ENCODE measurements around the gene MAP3K5. TPM values are rescaled to one million over a fixed set of nuclear protein-coding genes. Genes with fewer than 3 reads are reported as not detected.

MAP3K5 gene
- total RNA-seq, 4 donors from 2014 or later = 19.4 to 36.1 (median 21.1) TPM

DNA sequence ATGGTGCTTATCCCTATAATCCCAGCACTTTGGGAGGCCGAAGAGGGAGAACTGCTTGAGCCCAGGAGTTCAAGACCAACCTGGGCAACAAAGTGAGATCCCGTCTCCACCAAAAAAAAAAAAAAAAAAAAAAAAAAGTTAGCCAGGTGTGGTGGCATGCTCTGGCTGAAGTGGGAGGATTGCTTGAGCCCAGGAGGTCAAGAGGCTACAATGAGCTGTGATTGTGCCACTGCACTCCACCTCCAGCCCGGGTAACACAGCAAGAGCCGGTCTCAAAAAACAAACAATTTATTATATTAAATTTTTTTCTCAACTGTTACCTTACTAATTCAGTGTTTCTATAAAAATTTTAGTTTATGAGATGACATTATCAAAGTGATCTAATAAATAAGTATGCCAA, 156.7 kb downstream of the MAP3K5 start:
- Histone ChIP-seq H3K4me3 (no peak overlapping the region), H3K27ac (no peak overlapping the region), H3K9me3 (no peaks in the 10 kb centered on the region), H3K4me1 (peaks cover 2% of the 10 kb centered on the region), H3K27me3 (no peaks in the 10 kb centered on the region), H3K36me3 (peaks cover 23% of the 10 kb centered on the region)
- no peak for DNase-seq (ENCODE audit: low spot score in 2 of 2)
- 93% methylated on average over 4 of the region's 4 CpGs for WGBS
- no peak for TF ChIP-seq POLR2A (IDR thresholded peaks at IDR 0.05)
- no peak for TF ChIP-seq POLR2AphosphoS5 (IDR thresholded peaks at IDR 0.05)
- TF ChIP-seq EP300 (IDR thresholded peaks at IDR 0.05) = no peak
- TF ChIP-seq, protein P1, sequence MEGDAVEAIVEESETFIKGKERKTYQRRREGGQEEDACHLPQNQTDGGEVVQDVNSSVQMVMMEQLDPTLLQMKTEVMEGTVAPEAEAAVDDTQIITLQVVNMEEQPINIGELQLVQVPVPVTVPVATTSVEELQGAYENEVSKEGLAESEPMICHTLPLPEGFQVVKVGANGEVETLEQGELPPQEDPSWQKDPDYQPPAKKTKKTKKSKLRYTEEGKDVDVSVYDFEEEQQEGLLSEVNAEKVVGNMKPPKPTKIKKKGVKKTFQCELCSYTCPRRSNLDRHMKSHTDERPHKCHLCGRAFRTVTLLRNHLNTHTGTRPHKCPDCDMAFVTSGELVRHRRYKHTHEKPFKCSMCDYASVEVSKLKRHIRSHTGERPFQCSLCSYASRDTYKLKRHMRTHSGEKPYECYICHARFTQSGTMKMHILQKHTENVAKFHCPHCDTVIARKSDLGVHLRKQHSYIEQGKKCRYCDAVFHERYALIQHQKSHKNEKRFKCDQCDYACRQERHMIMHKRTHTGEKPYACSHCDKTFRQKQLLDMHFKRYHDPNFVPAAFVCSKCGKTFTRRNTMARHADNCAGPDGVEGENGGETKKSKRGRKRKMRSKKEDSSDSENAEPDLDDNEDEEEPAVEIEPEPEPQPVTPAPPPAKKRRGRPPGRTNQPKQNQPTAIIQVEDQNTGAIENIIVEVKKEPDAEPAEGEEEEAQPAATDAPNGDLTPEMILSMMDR (IDR thresholded peaks at IDR 0.05) = no peak

DNA sequence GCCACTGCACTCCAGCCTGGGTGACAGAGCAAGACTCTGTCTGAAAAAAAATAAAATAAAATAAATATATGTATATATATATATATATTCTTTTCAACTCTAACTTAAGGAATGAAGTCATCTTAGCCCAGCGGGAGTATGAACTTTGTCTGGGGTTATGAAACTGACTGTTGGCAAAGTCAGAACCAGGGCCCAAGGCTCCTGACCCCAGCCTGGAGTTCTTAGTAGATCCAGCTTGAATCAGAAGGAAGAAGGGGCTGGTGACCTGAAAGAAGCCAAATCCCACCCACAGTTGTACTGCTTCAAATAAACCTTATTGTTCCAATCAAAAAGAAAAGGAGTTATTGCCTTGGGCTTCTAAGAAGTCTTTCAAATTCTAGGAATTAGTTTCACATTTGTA, 158.9 kb downstream of the MAP3K5 start:
- H3K9me3 ChIP-seq = no peaks in the 10 kb centered on the region
- no peaks in the 10 kb centered on the region for H3K4me1 ChIP-seq
- H3K27me3 ChIP-seq = no peaks in the 10 kb centered on the region
- DNase-seq (ENCODE audit: low spot score in 2 of 2) = no peak
- H3K4me3 ChIP-seq = no peak overlapping the region
- H3K36me3 ChIP-seq = peaks cover 27% of the 10 kb centered on the region
- TF ChIP-seq POLR2AphosphoS5 (IDR thresholded peaks at IDR 0.05) (no peak), POLR2A (IDR thresholded peaks at IDR 0.05) (no peak), EP300 (IDR thresholded peaks at IDR 0.05) (no peak)
- TF ChIP-seq, protein P1 (IDR thresholded peaks at IDR 0.05) = no peak
- WGBS = 95% methylated on average over 1 of the region's 1 CpG
- H3K27ac ChIP-seq = no peak overlapping the region

- H3K4me1 ChIP-seq = no peaks in the 10 kb centered on the region
- no peaks in the 10 kb centered on the region for H3K9me3 ChIP-seq
- no peak overlapping the region for H3K27ac ChIP-seq
- no peak for TF ChIP-seq POLR2AphosphoS5 (IDR thresholded peaks at IDR 0.05)
- TF ChIP-seq, protein P1 (IDR thresholded peaks at IDR 0.05) = no peak
- no peak for TF ChIP-seq EP300 (IDR thresholded peaks at IDR 0.05)
- TF ChIP-seq POLR2A (IDR thresholded peaks at IDR 0.05) = no peak
- H3K36me3 ChIP-seq = peaks cover 5% of the 10 kb centered on the region
- no peak overlapping the region for H3K4me3 ChIP-seq
- 90% methylated on average over 5 of the region's 5 CpGs for WGBS
- no peak for DNase-seq (ENCODE audit: low spot score in 2 of 2)
- no peaks in the 10 kb centered on the region for H3K27me3 ChIP-seq
Observed at GRCh38 chr6:136628996-136629395, 163.3 kb downstream of the MAP3K5 start.

DNA sequence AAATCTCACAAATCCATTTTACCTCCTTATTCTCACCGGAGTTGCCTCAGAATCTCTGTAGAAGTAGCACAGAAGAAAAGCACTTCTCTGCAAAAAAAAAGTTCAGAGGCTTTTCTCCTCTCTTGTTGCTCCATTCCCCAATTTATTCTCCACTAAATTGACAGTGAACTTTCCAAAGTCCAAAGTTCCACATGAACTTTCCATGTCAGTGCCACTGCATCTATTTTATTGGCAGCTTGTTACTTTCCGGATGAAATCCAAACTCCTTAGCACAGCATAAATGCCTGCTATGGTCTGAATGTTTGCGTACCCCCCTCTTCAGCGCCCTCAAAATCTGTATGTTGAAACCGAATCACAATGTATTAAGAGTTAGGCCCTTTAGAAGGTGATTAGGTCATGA, 165.1 kb downstream of the MAP3K5 start:
- no peaks in the 10 kb centered on the region for H3K27me3 ChIP-seq
- 97% methylated on average over 5 of the region's 5 CpGs for WGBS
- no peak overlapping the region for H3K4me3 ChIP-seq
- no peak for DNase-seq (ENCODE audit: low spot score in 2 of 2)
- no peak for TF ChIP-seq EP300 (IDR thresholded peaks at IDR 0.05)
- TF ChIP-seq, protein P1 (IDR thresholded peaks at IDR 0.05) = no peak
- TF ChIP-seq POLR2AphosphoS5 (IDR thresholded peaks at IDR 0.05) = no peak
- TF ChIP-seq POLR2A (IDR thresholded peaks at IDR 0.05) = no peak
- no peaks in the 10 kb centered on the region for H3K9me3 ChIP-seq
- H3K4me1 ChIP-seq = no peaks in the 10 kb centered on the region
- no peak overlapping the region for H3K27ac ChIP-seq
- H3K36me3 ChIP-seq = peaks cover 6% of the 10 kb centered on the region

- TF ChIP-seq POLR2A (IDR thresholded peaks at IDR 0.05) (no peak), EP300 (IDR thresholded peaks at IDR 0.05) (no peak), POLR2AphosphoS5 (IDR thresholded peaks at IDR 0.05) (no peak)
- TF ChIP-seq, protein P1 (IDR thresholded peaks at IDR 0.05) = no peak
- Histone ChIP-seq H3K27ac (no peak overlapping the region), H3K27me3 (no peaks in the 10 kb centered on the region), H3K36me3 (peaks cover 10% of the 10 kb centered on the region), H3K9me3 (no peaks in the 10 kb centered on the region), H3K4me1 (no peaks in the 10 kb centered on the region), H3K4me3 (no peak overlapping the region)
- 90% methylated on average over 1 of the region's 1 CpG for WGBS
- no peak for DNase-seq (ENCODE audit: low spot score in 2 of 2)
Observed at GRCh38 chr6:136625293-136625692, 167.0 kb downstream of the MAP3K5 start.

All from suprapubic skin (tissue), 4 donors.